GM18498 (cell line): ENCODE data around the gene GRIK2.

Source experiments
- ATAC-seq: cut with Tn5 transposase; IDR thresholded peaks from one replicate; pipeline ENCODE4 v1.9.1; 2021; ENCODE audit warnings: mild to moderate bottlenecking, moderate library complexity; ENCODE audit not compliant: unreplicated experiment

The GRIK2 gene

GRCh38 chr6:101534386-101534785, 140.9 kb downstream of the GRIK2 start:
- ATAC-seq: no peak

- ATAC-seq: no peak
These were observed 141.3 kb downstream of the GRIK2 start for GRCh38 chr6:101534821-101535220.

- ATAC-seq: no peak
These were observed 144.3 kb downstream of the GRIK2 start for GRCh38 chr6:101537753-101538316.

- no peak for ATAC-seq
These were observed 146.2 kb downstream of the GRIK2 start for GRCh38 chr6:101539510-101540245.

- ATAC-seq: no peak
These were observed 148.4 kb downstream of the GRIK2 start for GRCh38 chr6:101541894-101542293.

GRCh38 chr6:101543796-101544195, 150.3 kb downstream of the GRIK2 start:
- ATAC-seq: no peak

- no peak for ATAC-seq
These were observed 150.8 kb downstream of the GRIK2 start for GRCh38 chr6:101544286-101544685.

GRCh38 chr6:101545191-101545590, 151.7 kb downstream of the GRIK2 start:
- no peak for ATAC-seq

GRCh38 chr6:101550451-101550850, 156.9 kb downstream of the GRIK2 start:
- no peak for ATAC-seq

GRCh38 chr6:101554231-101554630, 160.7 kb downstream of the GRIK2 start:
- no peak for ATAC-seq

GRCh38 chr6:101558712-101559111, 165.2 kb downstream of the GRIK2 start:
- ATAC-seq: no peak

- ATAC-seq: no peak
These were observed 179.1 kb downstream of the GRIK2 start for GRCh38 chr6:101572627-101573026.

- no peak for ATAC-seq
These were observed 183.6 kb downstream of the GRIK2 start for GRCh38 chr6:101577091-101577490.

GRCh38 chr6:101578306-101578705, 184.8 kb downstream of the GRIK2 start:
- ATAC-seq: no peak

- no peak for ATAC-seq
These were observed 189.3 kb downstream of the GRIK2 start for GRCh38 chr6:101582792-101583191.

- no peak for ATAC-seq
These were observed 192.0 kb downstream of the GRIK2 start for GRCh38 chr6:101585501-101585900.

GRCh38 chr6:101588343-101588742, 194.8 kb downstream of the GRIK2 start:
- ATAC-seq: no peak

- no peak for ATAC-seq
These were observed 201.8 kb downstream of the GRIK2 start for GRCh38 chr6:101595276-101595675.

- no peak for ATAC-seq
These were observed 204.2 kb downstream of the GRIK2 start for GRCh38 chr6:101597693-101598092.

- no peak for ATAC-seq
These were observed 211.9 kb downstream of the GRIK2 start for GRCh38 chr6:101605426-101605825.

GRCh38 chr6:101605874-101606273, 212.4 kb downstream of the GRIK2 start:
- no peak for ATAC-seq

- ATAC-seq: no peak
These were observed 213.7 kb downstream of the GRIK2 start for GRCh38 chr6:101607111-101607690.
